ENCODE data around the gene GPX6. TPM values are rescaled to one million over a fixed set of nuclear protein-coding genes. Genes with fewer than 3 reads are reported as not detected.
"Not testable (repeated sequence)": the region's sequence is repeated elsewhere in the genome, so short reads cannot be mapped to it uniquely, and the experiment has no call there.

The GPX6 gene
- total RNA-seq, 1 experiment from 2014 or later = not detected

DNA sequence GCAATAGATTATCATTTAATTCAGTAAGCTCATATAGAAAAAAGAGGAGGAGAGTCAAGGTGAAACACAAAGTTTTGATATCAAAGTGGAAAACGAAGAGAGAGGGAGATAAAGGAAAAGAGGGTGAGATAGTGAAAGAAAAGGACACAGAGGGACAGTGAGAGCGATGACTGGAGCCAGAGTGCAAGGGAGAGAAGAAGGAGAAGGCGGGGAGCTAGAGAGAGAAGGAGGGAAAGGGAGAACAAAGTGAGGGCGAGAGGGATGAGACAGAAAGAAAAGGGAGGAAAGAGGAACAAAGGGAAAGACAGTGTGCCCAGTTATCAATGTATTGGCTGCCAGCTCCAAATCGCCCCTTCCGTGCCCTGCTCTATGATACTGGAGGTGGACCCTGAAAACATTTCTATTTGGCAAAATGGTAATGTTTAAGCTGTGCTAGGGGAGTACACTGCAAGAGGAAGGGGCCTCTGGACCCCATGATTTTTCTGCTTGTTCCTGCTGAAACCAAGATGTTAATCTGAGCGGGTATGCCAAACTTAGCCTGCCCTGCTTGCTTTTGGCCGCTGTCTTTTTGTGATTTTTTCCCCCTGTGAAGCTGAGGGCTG lies 37.9 kb upstream of the GPX6 start:
- no peak overlapping the region for H3K4me3 ChIP-seq (ENCODE audit: low read depth in 2 of 2, low read length in 2 of 2)
- ChIA-PET CTCF (no interaction called here), POLR2A (no interaction called here)
- H3K4me1 ChIP-seq (ENCODE audit: control insufficient read depth, insufficient read depth, low read length) = no peaks in the 10 kb centered on the region
- no peaks in the 10 kb centered on the region; the same call in none of the 2 replicates for H3K36me3 ChIP-seq (ENCODE audit: control insufficient read depth, insufficient read depth, low read length)
- ATAC-seq (no peak), DNase-seq (ENCODE audit: low read depth, low spot score) (no peak)
- peaks cover 26% of the 10 kb centered on the region for H3K27me3 ChIP-seq (ENCODE audit: control insufficient read depth, insufficient read depth, low read length)
- no TSS peak for BruUV-seq (replicated peaks)
- in situ Hi-C loops (cut with HindIII; ENCODE audit: low pct_unique_long_range_greater_than_20kb, low sequenced_read_pairs) (no loop called here), intact Hi-C loops (cut with micrococcal nuclease; ENCODE audit: unreplicated experiment) (no loop called here)
- no peaks in the 10 kb centered on the region for H3K9me3 ChIP-seq (ENCODE audit: control insufficient read depth, insufficient read depth, low read depth, low read length)
- TF ChIP-seq TCF7L2 (IDR thresholded peaks at IDR 0.05; ENCODE audit: low read depth, low read length) (no peak), POLR2AphosphoS5 (IDR thresholded peaks at IDR 0.05; ENCODE audit: low read depth, low read length) (no peak), SIN3A (IDR thresholded peaks at IDR 0.05; ENCODE audit: borderline replicate concordance, insufficient read depth, low read depth, low read length) (no peak)
- TF ChIP-seq, protein P1, sequence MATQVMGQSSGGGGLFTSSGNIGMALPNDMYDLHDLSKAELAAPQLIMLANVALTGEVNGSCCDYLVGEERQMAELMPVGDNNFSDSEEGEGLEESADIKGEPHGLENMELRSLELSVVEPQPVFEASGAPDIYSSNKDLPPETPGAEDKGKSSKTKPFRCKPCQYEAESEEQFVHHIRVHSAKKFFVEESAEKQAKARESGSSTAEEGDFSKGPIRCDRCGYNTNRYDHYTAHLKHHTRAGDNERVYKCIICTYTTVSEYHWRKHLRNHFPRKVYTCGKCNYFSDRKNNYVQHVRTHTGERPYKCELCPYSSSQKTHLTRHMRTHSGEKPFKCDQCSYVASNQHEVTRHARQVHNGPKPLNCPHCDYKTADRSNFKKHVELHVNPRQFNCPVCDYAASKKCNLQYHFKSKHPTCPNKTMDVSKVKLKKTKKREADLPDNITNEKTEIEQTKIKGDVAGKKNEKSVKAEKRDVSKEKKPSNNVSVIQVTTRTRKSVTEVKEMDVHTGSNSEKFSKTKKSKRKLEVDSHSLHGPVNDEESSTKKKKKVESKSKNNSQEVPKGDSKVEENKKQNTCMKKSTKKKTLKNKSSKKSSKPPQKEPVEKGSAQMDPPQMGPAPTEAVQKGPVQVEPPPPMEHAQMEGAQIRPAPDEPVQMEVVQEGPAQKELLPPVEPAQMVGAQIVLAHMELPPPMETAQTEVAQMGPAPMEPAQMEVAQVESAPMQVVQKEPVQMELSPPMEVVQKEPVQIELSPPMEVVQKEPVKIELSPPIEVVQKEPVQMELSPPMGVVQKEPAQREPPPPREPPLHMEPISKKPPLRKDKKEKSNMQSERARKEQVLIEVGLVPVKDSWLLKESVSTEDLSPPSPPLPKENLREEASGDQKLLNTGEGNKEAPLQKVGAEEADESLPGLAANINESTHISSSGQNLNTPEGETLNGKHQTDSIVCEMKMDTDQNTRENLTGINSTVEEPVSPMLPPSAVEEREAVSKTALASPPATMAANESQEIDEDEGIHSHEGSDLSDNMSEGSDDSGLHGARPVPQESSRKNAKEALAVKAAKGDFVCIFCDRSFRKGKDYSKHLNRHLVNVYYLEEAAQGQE (IDR thresholded peaks at IDR 0.05; ENCODE audit: insufficient read depth in 1 of 2, low read depth in 2 of 2, low read length in 1 of 2) = no peak
- TF ChIP-seq, protein P2, sequence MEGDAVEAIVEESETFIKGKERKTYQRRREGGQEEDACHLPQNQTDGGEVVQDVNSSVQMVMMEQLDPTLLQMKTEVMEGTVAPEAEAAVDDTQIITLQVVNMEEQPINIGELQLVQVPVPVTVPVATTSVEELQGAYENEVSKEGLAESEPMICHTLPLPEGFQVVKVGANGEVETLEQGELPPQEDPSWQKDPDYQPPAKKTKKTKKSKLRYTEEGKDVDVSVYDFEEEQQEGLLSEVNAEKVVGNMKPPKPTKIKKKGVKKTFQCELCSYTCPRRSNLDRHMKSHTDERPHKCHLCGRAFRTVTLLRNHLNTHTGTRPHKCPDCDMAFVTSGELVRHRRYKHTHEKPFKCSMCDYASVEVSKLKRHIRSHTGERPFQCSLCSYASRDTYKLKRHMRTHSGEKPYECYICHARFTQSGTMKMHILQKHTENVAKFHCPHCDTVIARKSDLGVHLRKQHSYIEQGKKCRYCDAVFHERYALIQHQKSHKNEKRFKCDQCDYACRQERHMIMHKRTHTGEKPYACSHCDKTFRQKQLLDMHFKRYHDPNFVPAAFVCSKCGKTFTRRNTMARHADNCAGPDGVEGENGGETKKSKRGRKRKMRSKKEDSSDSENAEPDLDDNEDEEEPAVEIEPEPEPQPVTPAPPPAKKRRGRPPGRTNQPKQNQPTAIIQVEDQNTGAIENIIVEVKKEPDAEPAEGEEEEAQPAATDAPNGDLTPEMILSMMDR (IDR thresholded peaks at IDR 0.05) = no peak
- H3K27ac ChIP-seq (ENCODE audit: low read length) = no peak overlapping the region

DNA sequence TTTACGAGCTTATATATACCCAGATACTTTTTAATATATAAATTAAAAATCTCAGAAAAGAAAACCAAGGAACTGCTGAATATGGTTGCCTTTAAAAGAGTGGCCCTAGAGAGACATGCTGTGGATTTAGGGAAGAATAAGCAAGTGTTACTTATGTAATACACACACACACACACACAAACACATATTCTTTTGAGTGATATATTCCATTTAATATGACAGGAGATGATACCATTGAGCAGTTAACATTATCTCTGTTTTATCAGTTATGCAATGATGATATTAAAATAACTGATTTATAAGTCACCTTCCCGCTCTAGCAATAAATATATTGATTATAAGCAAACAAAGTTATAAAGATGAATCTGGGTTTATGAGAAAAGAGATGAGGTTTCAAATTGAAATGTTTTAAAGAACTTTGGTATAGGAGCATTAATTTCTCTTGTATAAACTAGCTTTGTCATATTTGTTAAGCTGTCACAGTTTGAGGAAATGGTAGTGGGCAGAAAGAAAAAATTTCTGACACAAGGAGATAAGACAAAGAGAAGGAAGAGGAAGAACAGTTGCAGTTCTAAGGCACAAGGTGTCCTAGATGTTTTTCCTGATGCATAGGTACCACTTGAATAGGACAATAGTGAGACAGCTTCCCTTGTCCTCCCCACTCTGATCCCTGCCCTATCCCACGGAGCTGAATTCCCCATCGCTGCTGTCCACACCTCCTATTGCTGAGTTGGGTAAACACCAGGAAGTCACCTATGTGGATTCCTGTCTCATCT lies 36.5 kb upstream of the GPX6 start:
- no peak overlapping the region for H3K27ac ChIP-seq (ENCODE audit: low read length)
- no peak for TF ChIP-seq TCF7L2 (IDR thresholded peaks at IDR 0.05; ENCODE audit: low read depth, low read length)
- TF ChIP-seq, protein P1 (IDR thresholded peaks at IDR 0.05; ENCODE audit: insufficient read depth in 1 of 2, low read depth in 2 of 2, low read length in 1 of 2) = no peak
- no peak for TF ChIP-seq SIN3A (IDR thresholded peaks at IDR 0.05; ENCODE audit: borderline replicate concordance, insufficient read depth, low read depth, low read length)
- no peak for TF ChIP-seq POLR2AphosphoS5 (IDR thresholded peaks at IDR 0.05; ENCODE audit: low read depth, low read length)
- TF ChIP-seq, protein P2 (IDR thresholded peaks at IDR 0.05) = no peak
- peaks cover 26% of the 10 kb centered on the region for H3K27me3 ChIP-seq (ENCODE audit: control insufficient read depth, insufficient read depth, low read length)
- in situ Hi-C loops (cut with HindIII; ENCODE audit: low pct_unique_long_range_greater_than_20kb, low sequenced_read_pairs) (no loop called here), intact Hi-C loops (cut with micrococcal nuclease; ENCODE audit: unreplicated experiment) (no loop called here)
- H3K36me3 ChIP-seq (ENCODE audit: control insufficient read depth, insufficient read depth, low read length) = no peaks in the 10 kb centered on the region; the same call in none of the 2 replicates
- POLR2A ChIA-PET = no interaction called here
- no peaks in the 10 kb centered on the region for H3K9me3 ChIP-seq (ENCODE audit: control insufficient read depth, insufficient read depth, low read depth, low read length)
- BruUV-seq (replicated peaks) = no TSS peak
- no peak for ATAC-seq
- H3K4me1 ChIP-seq (ENCODE audit: control insufficient read depth, insufficient read depth, low read length) = no peaks in the 10 kb centered on the region
- DNase-seq (ENCODE audit: low read depth, low spot score) = no peak
- CTCF ChIA-PET = no interaction called here
- H3K4me3 ChIP-seq (ENCODE audit: low read depth in 2 of 2, low read length in 2 of 2) = no peak overlapping the region

DNA sequence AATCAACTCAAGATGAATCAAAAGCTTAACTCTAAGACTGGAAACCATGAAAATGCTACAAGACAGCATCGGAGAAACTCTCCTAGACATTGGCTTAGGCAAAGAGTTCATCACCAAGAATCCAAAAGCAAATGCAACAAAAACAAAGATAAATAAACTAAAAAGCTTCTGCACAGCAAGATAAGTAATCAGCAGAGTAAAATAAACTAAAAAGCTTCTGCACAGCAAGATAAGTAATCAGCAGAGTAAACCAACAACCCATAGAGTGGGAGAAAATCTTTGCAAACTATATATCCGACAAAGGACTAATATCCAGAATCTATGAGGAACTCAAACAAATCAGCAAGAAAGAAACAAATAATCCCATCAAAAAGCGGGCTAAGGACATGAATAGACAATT lies 31.4 kb upstream of the GPX6 start:
- CTCF ChIA-PET; in situ Hi-C loops (cut with HindIII; ENCODE audit: low pct_unique_long_range_greater_than_20kb, low sequenced_read_pairs); H3K4me1 ChIP-seq (ENCODE audit: control insufficient read depth, insufficient read depth, low read length); H3K27ac ChIP-seq (ENCODE audit: low read length); DNase-seq (ENCODE audit: low read depth, low spot score); BruUV-seq (replicated peaks); H3K36me3 ChIP-seq (ENCODE audit: control insufficient read depth, insufficient read depth, low read length); intact Hi-C loops (cut with micrococcal nuclease; ENCODE audit: unreplicated experiment); H3K4me3 ChIP-seq (ENCODE audit: low read depth in 2 of 2, low read length in 2 of 2); POLR2A ChIA-PET; H3K9me3 ChIP-seq (ENCODE audit: control insufficient read depth, insufficient read depth, low read depth, low read length); ATAC-seq: not testable (repeated sequence)
- H3K27me3 ChIP-seq (ENCODE audit: control insufficient read depth, insufficient read depth, low read length) = peaks cover 14% of the 10 kb centered on the region; the same call in 1 of the 2 replicates

Measured in Panc1 (cell line).